Upper lobe of left lung (tissue), 6 donors: ENCODE data around the gene HOXA4. TPM values are rescaled to one million over a fixed set of nuclear protein-coding genes. Genes with fewer than 3 reads are reported as not detected.

Experiments
- ATAC-seq, 2 donors: fragments of 200-7000 bp; cut with Tn5 transposase; one replicate each; pipeline ENCODE4 v1.9.1; 2022; ENCODE audit warnings: mild to moderate bottlenecking in 2 of 2, moderate library complexity in 2 of 2; ENCODE audit not compliant: low FRiP score in 2 of 2
- DNase-seq, 2 donors: peaks; one replicate each; pipeline ENCODE4 v3.0.0-alpha.2; 2019 to 2020
- H3K27ac ChIP-seq, 4 donors: fragments of 200-600 bp; sonication (generic); one replicate each; pipeline ENCODE4 v1.5.1; 2016 to 2019
- H3K27me3 ChIP-seq, 4 donors: fragments of 200-600 bp; sonication (generic); one replicate each; pipeline ENCODE4 v1.5.1; 2017 to 2019
- H3K36me3 ChIP-seq, 4 donors: fragments of 200-600 bp; sonication (generic); one replicate each; pipeline ENCODE4 v1.5.1; 2016 to 2019
- H3K4me1 ChIP-seq, 4 donors: fragments of 200-600 bp; sonication (generic); one replicate each; pipeline ENCODE4 v1.5.1; 2018 to 2019
- H3K4me3 ChIP-seq, 4 donors: fragments of 200-600 bp; sonication (generic); one replicate each; pipeline ENCODE4 v1.5.1; 2017 to 2019; ENCODE audit warnings: mild to moderate bottlenecking in 2 of 4, moderate library complexity in 1 of 4
- H3K9me3 ChIP-seq, 4 donors: fragments of 200-600 bp; sonication (generic); one replicate each; pipeline ENCODE4 v1.5.1; 2018 to 2019
- EP300 ChIP-seq, 4 donors: sonication (generic); formaldehyde crosslinking; IDR thresholded peaks; one replicate each; pipeline ENCODE4 v1.5.1; 2017; ENCODE audit warnings: antibody characterized with exemption in 4 of 4, control low read depth in 2 of 4
- POLR2A ChIP-seq, 4 donors: fragments of 450-650 bp; IDR thresholded peaks; one replicate each; pipeline ENCODE4 v1.5.1; 2016 to 2017; ENCODE audit warnings: antibody characterized with exemption in 4 of 4, mild to moderate bottlenecking in 2 of 4
- POLR2AphosphoS5 ChIP-seq, 2 donors: sonication (generic); formaldehyde crosslinking; IDR thresholded peaks; one replicate each; pipeline ENCODE4 v1.5.1; 2017; ENCODE audit warnings: antibody characterized with exemption in 2 of 2
- WGBS, 2 donors: methylation state at CpG; one replicate each; pipeline ENCODE4 v1.1.5; 2017 to 2018; 5-methylcytosine and 5-hydroxymethylcytosine counted together
- total RNA-seq, 6 donors: library from RNA; depleted of rRNA in 4 of 6; stranded (reverse); fragments of >200 nt in 4 of 6; gene quantifications; one replicate each; pipeline versions ENCODE4 v1.1.0 to v1.2.1, GENCODE V29; 2016 to 2021
- TF ChIP-seq, protein P1 (sequence below), 6 experiments: fragments of 450-650 bp in 4 of 6; fragments of 200-600 bp in 2 of 6; sonication (generic) in 2 of 6; IDR thresholded peaks; one replicate each; pipeline ENCODE4 v1.5.1; 2016 to 2019; ENCODE audit warnings: antibody characterized with exemption in 6 of 6
- donor health status: DM: no; HTN: no; CAD: no; lungs with moderate emphysema.
- donor health status: DM: no; HTN: yes; CAD: no; lungs with severe emphysema.

The HOXA4 gene
- total RNA-seq, 6 donors from 2014 or later = 1.5 to 10.5 (median 6.2) TPM

DNA sequence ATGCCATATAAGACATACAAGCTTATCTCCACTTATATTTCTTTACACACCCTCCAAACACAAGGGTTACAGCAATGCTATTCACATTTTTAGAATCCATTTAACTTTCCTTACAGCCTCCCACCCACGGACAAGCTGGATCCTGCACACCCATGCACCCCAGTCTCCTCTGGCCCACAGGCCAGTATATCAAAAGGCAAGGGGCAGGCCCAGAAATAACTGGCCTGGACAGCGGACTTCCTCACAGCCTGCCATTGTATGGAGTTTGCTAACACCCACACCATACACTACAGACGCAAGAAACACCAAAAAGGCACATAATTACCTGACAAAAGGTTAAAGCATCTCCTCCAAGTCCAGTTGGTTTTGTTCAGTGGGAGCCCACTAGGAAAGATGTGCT lies 12.0 kb downstream of the HOXA4 start:
- Histone ChIP-seq H3K4me3 (peak overlapping the region in 3 of 4 donors; percentile 35 to 59 (median 53)), H3K27me3 (peaks cover 0 to 3% (median 1%) of the 10 kb centered on the region in 4 donors)

DNA sequence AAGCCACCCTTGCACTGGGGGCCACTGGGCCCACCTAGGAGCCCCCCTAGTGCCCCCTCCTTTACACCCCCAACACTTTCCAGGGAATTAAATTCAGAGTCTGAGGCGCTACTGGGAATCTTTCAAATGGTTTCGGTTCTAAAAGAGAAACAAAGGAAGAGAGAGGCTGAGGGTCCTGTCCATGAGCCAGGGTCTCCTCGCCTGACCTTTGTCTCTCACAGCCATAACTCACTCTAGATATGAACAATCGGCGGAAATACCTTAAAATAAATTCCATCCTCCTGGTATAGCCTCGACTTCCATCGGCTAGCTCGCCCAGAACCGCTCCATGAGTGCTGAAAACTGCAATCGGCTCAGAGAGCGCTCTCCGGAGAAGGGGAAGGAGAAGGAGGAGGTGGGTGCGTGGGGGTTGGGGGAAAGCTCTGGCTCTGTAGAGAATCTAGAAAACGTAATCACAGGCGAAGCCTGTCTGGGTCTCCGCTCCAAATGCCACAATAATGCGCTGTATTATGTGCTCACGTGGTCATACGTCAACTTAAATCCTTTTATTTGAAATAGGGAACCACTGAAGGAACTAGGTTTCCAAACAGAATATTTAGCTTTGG lies 12.6 kb downstream of the HOXA4 start:
- Histone ChIP-seq H3K36me3 (no peaks in the 10 kb centered on the region), H3K9me3 (no peaks in the 10 kb centered on the region), H3K27ac (peak overlapping the region; percentile 87 to 95 (median 90)), H3K4me1 (peaks cover 4 to 28% (median 13%) of the 10 kb centered on the region in 4 donors), H3K27me3 (peaks cover 0 to 3% (median 1%) of the 10 kb centered on the region in 4 donors), H3K4me3 (peak overlapping the region; percentile 25 to 59 (median 44))
- peak; percentile 13 to 49 for ATAC-seq
- DNase-seq = no peak
- WGBS, 2 donors = 36 to 39% methylated on average over 19 of the region's 19 CpGs
- peak in 1 of 4 donors; percentile 15 for TF ChIP-seq POLR2A (IDR thresholded peaks at IDR 0.05)
- no peak for TF ChIP-seq EP300 (IDR thresholded peaks at IDR 0.05)
- no peak for TF ChIP-seq POLR2AphosphoS5 (IDR thresholded peaks at IDR 0.05)
- TF ChIP-seq, protein P1, sequence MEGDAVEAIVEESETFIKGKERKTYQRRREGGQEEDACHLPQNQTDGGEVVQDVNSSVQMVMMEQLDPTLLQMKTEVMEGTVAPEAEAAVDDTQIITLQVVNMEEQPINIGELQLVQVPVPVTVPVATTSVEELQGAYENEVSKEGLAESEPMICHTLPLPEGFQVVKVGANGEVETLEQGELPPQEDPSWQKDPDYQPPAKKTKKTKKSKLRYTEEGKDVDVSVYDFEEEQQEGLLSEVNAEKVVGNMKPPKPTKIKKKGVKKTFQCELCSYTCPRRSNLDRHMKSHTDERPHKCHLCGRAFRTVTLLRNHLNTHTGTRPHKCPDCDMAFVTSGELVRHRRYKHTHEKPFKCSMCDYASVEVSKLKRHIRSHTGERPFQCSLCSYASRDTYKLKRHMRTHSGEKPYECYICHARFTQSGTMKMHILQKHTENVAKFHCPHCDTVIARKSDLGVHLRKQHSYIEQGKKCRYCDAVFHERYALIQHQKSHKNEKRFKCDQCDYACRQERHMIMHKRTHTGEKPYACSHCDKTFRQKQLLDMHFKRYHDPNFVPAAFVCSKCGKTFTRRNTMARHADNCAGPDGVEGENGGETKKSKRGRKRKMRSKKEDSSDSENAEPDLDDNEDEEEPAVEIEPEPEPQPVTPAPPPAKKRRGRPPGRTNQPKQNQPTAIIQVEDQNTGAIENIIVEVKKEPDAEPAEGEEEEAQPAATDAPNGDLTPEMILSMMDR (IDR thresholded peaks at IDR 0.05) = no peak

More for the DNA sequence above, 12.0 kb downstream of the HOXA4 start:
- Histone ChIP-seq H3K4me1 (peaks cover 4 to 28% (median 11%) of the 10 kb centered on the region in 4 donors), H3K9me3 (no peaks in the 10 kb centered on the region), H3K36me3 (no peaks in the 10 kb centered on the region), H3K27ac (peak overlapping the region; percentile 87 to 95 (median 90))
- no peak for ATAC-seq
- no peak for TF ChIP-seq POLR2AphosphoS5 (IDR thresholded peaks at IDR 0.05)
- TF ChIP-seq POLR2A (IDR thresholded peaks at IDR 0.05) = no peak
- WGBS, 2 donors = 30 to 59% methylated on average over 3 of the region's 3 CpGs
- no peak for DNase-seq

DNA sequence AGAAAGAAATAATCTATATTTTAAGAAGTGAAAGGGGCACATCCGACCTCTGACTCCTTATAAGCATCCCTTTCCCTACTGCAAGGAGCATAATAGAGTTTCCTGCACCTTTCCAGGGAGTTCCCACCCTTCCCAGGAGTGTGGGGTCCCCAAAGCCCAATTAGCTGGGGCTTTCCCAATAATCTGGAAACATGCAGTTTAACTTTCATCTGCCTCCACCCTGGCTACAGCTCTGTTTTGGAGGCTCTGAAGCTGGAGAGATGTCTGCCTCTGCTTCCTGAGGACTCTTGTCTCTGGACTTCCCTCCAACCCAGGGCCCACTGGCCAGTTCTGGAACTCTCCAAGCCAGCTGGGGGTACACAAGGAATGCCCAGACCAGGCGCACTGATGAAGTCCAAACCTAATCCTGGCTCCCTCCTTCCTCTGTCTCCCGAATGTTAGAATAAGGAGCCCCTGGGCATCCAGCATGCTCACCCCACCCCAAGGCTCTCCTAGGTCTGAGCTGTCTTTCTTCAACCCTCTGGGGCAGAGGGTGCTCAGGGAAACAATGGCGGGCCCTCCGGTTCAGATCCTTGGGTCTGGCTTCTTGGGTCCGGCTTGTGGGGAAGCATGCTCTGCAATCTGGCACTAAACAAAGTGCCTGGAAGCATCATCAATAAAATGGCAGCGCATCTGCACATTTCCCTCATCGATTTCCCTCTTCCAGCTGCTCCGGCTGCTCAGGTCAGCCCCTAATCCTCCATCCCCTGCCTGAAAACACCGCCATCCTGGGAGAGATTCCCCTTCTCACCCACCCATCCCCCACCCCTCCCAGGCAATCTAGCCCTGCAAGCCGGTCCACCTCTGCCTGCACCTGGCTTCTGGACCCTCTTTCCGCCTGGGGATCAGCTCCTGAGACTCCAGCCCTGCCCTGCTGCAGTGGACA lies 13.3 kb downstream of the HOXA4 start:
- Histone ChIP-seq H3K36me3 (no peaks in the 10 kb centered on the region), H3K4me1 (peaks cover 4 to 28% (median 17%) of the 10 kb centered on the region in 4 donors)

DNA sequence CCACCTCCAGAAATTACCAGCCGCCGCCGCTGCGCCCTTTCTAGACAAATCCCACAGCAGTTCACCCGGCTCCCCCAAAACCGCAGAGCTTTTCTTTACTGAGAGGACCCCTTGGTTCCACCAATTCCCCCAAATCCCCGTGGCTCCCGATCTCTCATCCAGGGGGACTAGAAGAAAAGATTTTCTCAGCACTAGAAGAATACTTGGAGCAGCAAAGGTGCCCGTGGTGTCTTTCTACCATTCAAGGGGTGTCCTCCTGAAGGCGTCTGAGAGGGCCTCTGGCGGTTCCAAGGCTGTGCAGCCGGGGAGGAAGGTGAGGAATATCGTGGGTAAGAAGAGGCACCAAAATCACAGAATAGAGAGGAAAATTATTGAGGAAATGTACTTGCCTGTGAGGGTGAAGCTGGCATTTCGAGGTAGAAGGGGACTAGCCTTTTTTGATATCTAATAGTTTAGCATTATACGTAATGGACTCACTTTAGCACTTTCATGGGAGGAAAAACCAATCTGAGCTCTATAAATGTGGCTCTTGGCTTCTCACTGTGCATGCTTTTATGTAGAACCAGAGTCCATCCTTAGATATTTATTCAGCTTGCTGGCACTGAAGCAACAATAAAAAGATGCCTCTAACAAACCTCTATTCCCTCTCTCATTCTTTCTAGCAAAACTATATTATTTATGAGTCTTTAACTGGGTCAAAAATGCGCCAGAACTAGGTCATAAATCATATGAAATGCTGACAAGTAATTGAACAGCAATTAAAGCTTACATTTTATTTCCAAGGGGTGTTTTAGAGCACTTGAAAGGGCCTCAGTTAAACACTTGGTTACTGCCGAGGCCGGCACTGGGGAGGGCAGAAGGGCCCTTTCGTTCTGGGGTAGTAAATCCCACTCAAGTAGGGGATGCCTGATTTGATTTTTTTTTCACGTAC lies 14.3 kb downstream of the HOXA4 start:
- no peaks in the 10 kb centered on the region for H3K9me3 ChIP-seq
- H3K36me3 ChIP-seq = no peaks in the 10 kb centered on the region
- H3K27me3 ChIP-seq = peaks cover 0 to 3% (median 1%) of the 10 kb centered on the region in 4 donors
- H3K27ac ChIP-seq = peak overlapping the region; percentile 87 to 95 (median 90)
- 26 to 37% methylated on average over 20 of the region's 20 CpGs for WGBS, 2 donors
- H3K4me1 ChIP-seq = peaks cover 10 to 28% (median 24%) of the 10 kb centered on the region in 4 donors
- ATAC-seq (no peak), DNase-seq (no peak)
- TF ChIP-seq POLR2AphosphoS5 (IDR thresholded peaks at IDR 0.05) (no peak), POLR2A (IDR thresholded peaks at IDR 0.05) (no peak), EP300 (IDR thresholded peaks at IDR 0.05) (no peak)
- TF ChIP-seq, protein P1 (IDR thresholded peaks at IDR 0.05) = no peak
- H3K4me3 ChIP-seq = peak overlapping the region in 3 of 4 donors; percentile 35 to 59 (median 53)

More for the DNA sequence above, 13.3 kb downstream of the HOXA4 start:
- H3K27ac ChIP-seq = peak overlapping the region; percentile 87 to 95 (median 90)
- 26 to 47% methylated on average over 11 to 12 of the region's 12 CpGs for WGBS, 2 donors
- DNase-seq (no peak), ATAC-seq (no peak)
- H3K27me3 ChIP-seq = peaks cover 0 to 3% (median 1%) of the 10 kb centered on the region in 4 donors
- H3K4me3 ChIP-seq = peak overlapping the region; percentile 25 to 59 (median 44)
- TF ChIP-seq POLR2A (IDR thresholded peaks at IDR 0.05) = no peak
- no peak for TF ChIP-seq EP300 (IDR thresholded peaks at IDR 0.05)
- TF ChIP-seq, protein P1 (IDR thresholded peaks at IDR 0.05) = no peak
- no peak for TF ChIP-seq POLR2AphosphoS5 (IDR thresholded peaks at IDR 0.05)
- H3K9me3 ChIP-seq = no peaks in the 10 kb centered on the region
